CD4-positive, CD25-positive, alpha-beta regulatory T cell (primary cell): ENCODE results near the gene COL26A1. TPM values are rescaled to one million over a fixed set of nuclear protein-coding genes. Genes with fewer than 3 reads are reported as not detected.
"Not testable (repeated sequence)": the region's sequence is repeated elsewhere in the genome, so short reads cannot be mapped to it uniquely, and the experiment has no call there.

Source experiments
- ATAC-seq, 2 donors: fragments of 150-1000 bp; cut with Tn5 transposase; one replicate each; pipeline ENCODE4 v1.10.0; 2021; ENCODE audit warnings: low read depth in 2 of 2, moderate number of reproducible peaks in 2 of 2, moderate library complexity in 1 of 2
- DNase-seq, 3 donors: peaks; one replicate each; pipeline versions ENCODE4 v3.0.0 to v3.0.0-alpha.2; 2012 to 2022; ENCODE audit warnings: mixed read lengths in 1 of 3
- H3K27ac ChIP-seq: one replicate; pipeline ENCODE4 v1.7.0; 2013; ENCODE audit warnings: mild to moderate bottlenecking, low read length; ENCODE audit not compliant: insufficient read depth, poor library complexity, severe bottlenecking
- H3K27me3 ChIP-seq: one replicate; pipeline ENCODE4 v1.7.0; 2013; ENCODE audit warnings: low read length; ENCODE audit not compliant: control insufficient read depth, insufficient read depth
- H3K36me3 ChIP-seq: one replicate; pipeline ENCODE4 v1.7.0; 2013; ENCODE audit warnings: mild to moderate bottlenecking, low read length, moderate library complexity; ENCODE audit not compliant: control insufficient read depth, insufficient read depth
- H3K4me1 ChIP-seq: 2 replicates; pipeline ENCODE4 v1.7.0; 2013; ENCODE audit warnings: mild to moderate bottlenecking, low read length; ENCODE audit not compliant: insufficient read depth, control insufficient read depth, poor library complexity, severe bottlenecking
- H3K4me3 ChIP-seq: one replicate; pipeline ENCODE4 v1.7.0; 2013; ENCODE audit warnings: low read depth, mild to moderate bottlenecking, low read length, moderate library complexity
- H3K9me3 ChIP-seq, 2 experiments: 1 replicate in 1 of 2; 2 replicates in 1 of 2; pipeline ENCODE4 v1.7.0; 2013; ENCODE audit warnings: low read length in 2 of 2, mild to moderate bottlenecking in 1 of 2, moderate library complexity in 1 of 2; ENCODE audit not compliant: control insufficient read depth in 2 of 2
- H3K27ac Mint-ChIP-seq, 3 donors: one replicate each; pipeline ENCODE4 v1.8.0; 2020 to 2022; ENCODE audit warnings: mild to moderate bottlenecking in 3 of 3, mixed read lengths in 3 of 3, moderate library complexity in 2 of 3
- H3K27me3 Mint-ChIP-seq: one replicate; pipeline ENCODE4 v1.8.0; 2022; ENCODE audit warnings: mild to moderate bottlenecking, mixed read lengths
- H3K36me3 Mint-ChIP-seq: one replicate; pipeline ENCODE4 v1.8.0; 2020; ENCODE audit warnings: mixed read lengths
- H3K4me1 Mint-ChIP-seq, 4 donors: one replicate each; pipeline ENCODE4 v1.8.0; 2020 to 2022; ENCODE audit warnings: mixed read lengths in 4 of 4, mild to moderate bottlenecking in 1 of 4
- H3K4me3 Mint-ChIP-seq, 4 donors: one replicate each; pipeline ENCODE4 v1.8.0; 2020 to 2022; ENCODE audit warnings: mild to moderate bottlenecking in 4 of 4, mixed read lengths in 4 of 4, moderate library complexity in 3 of 4
- H3K9me3 Mint-ChIP-seq, 7 donors: one replicate each; pipeline ENCODE4 v1.8.0; 2020 to 2022; ENCODE audit warnings: mixed read lengths in 7 of 7, mild to moderate bottlenecking in 3 of 7, moderate library complexity in 2 of 7
- polyA plus RNA-seq, 4 donors: library from polyadenylated mRNA; unstranded; fragments of 300-500 nt; fragmentation: Illumina TruSeq; gene quantifications; one replicate each; pipeline ENCODE4 v1.2.3, GENCODE V29; 2021
- total RNA-seq: library from RNA; stranded (reverse); gene quantifications from one replicate; pipeline ENCODE4 v1.2.3, GENCODE V29; 2022

Gene COL26A1
- total and polyA plus RNA-seq, 5 donors from 2014 or later, result not detected

- not testable (repeated sequence) for H3K4me3 Mint-ChIP-seq, H3K4me3 ChIP-seq, H3K27me3 ChIP-seq, H3K36me3 Mint-ChIP-seq, H3K9me3 ChIP-seq, H3K27ac Mint-ChIP-seq, ATAC-seq, H3K4me1 Mint-ChIP-seq, DNase-seq, H3K9me3 Mint-ChIP-seq, H3K4me1 ChIP-seq, H3K36me3 ChIP-seq, H3K27me3 Mint-ChIP-seq, H3K27ac ChIP-seq
These were observed 123.4 kb downstream of the COL26A1 start for GRCh38 chr7:101486056-101486432.

- Histone ChIP-seq H3K27ac (no peak overlapping the region), H3K9me3 (no peaks in the 10 kb centered on the region), H3K4me1 (no peaks in the 10 kb centered on the region), H3K4me3 (no peak overlapping the region), H3K27me3 (no peaks in the 10 kb centered on the region), H3K36me3 (no peaks in the 10 kb centered on the region)
- DNase-seq (no peak), ATAC-seq (no peak)
- no peaks in the 10 kb centered on the region for H3K9me3 Mint-ChIP-seq
- H3K36me3 Mint-ChIP-seq, result no peaks in the 10 kb centered on the region
- peaks cover 5% of the 10 kb centered on the region for H3K27me3 Mint-ChIP-seq
- no peak overlapping the region for H3K27ac Mint-ChIP-seq
- no peak overlapping the region for H3K4me3 Mint-ChIP-seq
- H3K4me1 Mint-ChIP-seq, result no peaks in the 10 kb centered on the region
These were observed 123.9 kb downstream of the COL26A1 start for GRCh38 chr7:101486433-101487104.

GRCh38 chr7:101487105-101487458 lies 124.4 kb downstream of the COL26A1 start:
- Histone ChIP-seq H3K4me1 (no peaks in the 10 kb centered on the region), H3K9me3 (no peaks in the 10 kb centered on the region), H3K27ac (no peak overlapping the region), H3K36me3 (no peaks in the 10 kb centered on the region), H3K27me3 (no peaks in the 10 kb centered on the region), H3K4me3 (no peak overlapping the region)
- DNase-seq, result no peak
- H3K27ac Mint-ChIP-seq, result no peak overlapping the region
- no peak overlapping the region for H3K4me3 Mint-ChIP-seq
- H3K4me1 Mint-ChIP-seq, result no peaks in the 10 kb centered on the region
- H3K36me3 Mint-ChIP-seq, result no peaks in the 10 kb centered on the region
- H3K27me3 Mint-ChIP-seq, result peaks cover 5% of the 10 kb centered on the region
- no peaks in the 10 kb centered on the region for H3K9me3 Mint-ChIP-seq
- ATAC-seq, result peak in 1 of 2 donors; percentile 28

GRCh38 chr7:101487753-101488152 lies 125.1 kb downstream of the COL26A1 start:
- Mint-ChIP-seq H3K4me1 (no peaks in the 10 kb centered on the region), H3K4me3 (no peak overlapping the region), H3K9me3 (no peaks in the 10 kb centered on the region), H3K27ac (no peak overlapping the region), H3K36me3 (no peaks in the 10 kb centered on the region), H3K27me3 (peaks cover 5% of the 10 kb centered on the region)
- no peaks in the 10 kb centered on the region for H3K27me3 ChIP-seq
- no peaks in the 10 kb centered on the region for H3K4me1 ChIP-seq
- no peaks in the 10 kb centered on the region for H3K36me3 ChIP-seq
- H3K27ac ChIP-seq, result no peak overlapping the region
- ATAC-seq, result no peak
- no peak overlapping the region for H3K4me3 ChIP-seq
- H3K9me3 ChIP-seq, result no peaks in the 10 kb centered on the region
- DNase-seq, result no peak

GRCh38 chr7:101488826-101489572 lies 126.3 kb downstream of the COL26A1 start:
- no peak for ATAC-seq
- no peaks in the 10 kb centered on the region for H3K4me1 ChIP-seq
- H3K9me3 ChIP-seq, result no peaks in the 10 kb centered on the region
- no peaks in the 10 kb centered on the region for H3K36me3 Mint-ChIP-seq
- no peaks in the 10 kb centered on the region for H3K36me3 ChIP-seq
- H3K27me3 Mint-ChIP-seq, result peaks cover 5% of the 10 kb centered on the region
- no peak for DNase-seq
- no peaks in the 10 kb centered on the region for H3K27me3 ChIP-seq
- no peak overlapping the region for H3K4me3 ChIP-seq
- H3K27ac ChIP-seq, result no peak overlapping the region
- peak overlapping the region in 1 of 3 donors; percentile 56 for H3K27ac Mint-ChIP-seq
- no peak overlapping the region for H3K4me3 Mint-ChIP-seq
- no peaks in the 10 kb centered on the region for H3K4me1 Mint-ChIP-seq
- no peaks in the 10 kb centered on the region for H3K9me3 Mint-ChIP-seq

GRCh38 chr7:101490439-101490838 lies 127.8 kb downstream of the COL26A1 start:
- not testable (repeated sequence) for H3K4me3 ChIP-seq, H3K4me3 Mint-ChIP-seq, H3K27ac Mint-ChIP-seq, H3K9me3 Mint-ChIP-seq, H3K27ac ChIP-seq, DNase-seq, H3K27me3 Mint-ChIP-seq, H3K27me3 ChIP-seq, H3K36me3 ChIP-seq, H3K36me3 Mint-ChIP-seq, H3K9me3 ChIP-seq, H3K4me1 Mint-ChIP-seq, H3K4me1 ChIP-seq, ATAC-seq

GRCh38 chr7:101491442-101491841 lies 128.8 kb downstream of the COL26A1 start:
- not testable (repeated sequence) for H3K36me3 Mint-ChIP-seq, H3K27me3 Mint-ChIP-seq, H3K9me3 ChIP-seq, H3K27me3 ChIP-seq, ATAC-seq, H3K9me3 Mint-ChIP-seq, H3K4me3 ChIP-seq, H3K27ac ChIP-seq, H3K4me1 Mint-ChIP-seq, H3K4me1 ChIP-seq, DNase-seq, H3K4me3 Mint-ChIP-seq, H3K36me3 ChIP-seq, H3K27ac Mint-ChIP-seq
